ENCODE measurements around the gene HS6ST1.

Gene HS6ST1

DNA sequence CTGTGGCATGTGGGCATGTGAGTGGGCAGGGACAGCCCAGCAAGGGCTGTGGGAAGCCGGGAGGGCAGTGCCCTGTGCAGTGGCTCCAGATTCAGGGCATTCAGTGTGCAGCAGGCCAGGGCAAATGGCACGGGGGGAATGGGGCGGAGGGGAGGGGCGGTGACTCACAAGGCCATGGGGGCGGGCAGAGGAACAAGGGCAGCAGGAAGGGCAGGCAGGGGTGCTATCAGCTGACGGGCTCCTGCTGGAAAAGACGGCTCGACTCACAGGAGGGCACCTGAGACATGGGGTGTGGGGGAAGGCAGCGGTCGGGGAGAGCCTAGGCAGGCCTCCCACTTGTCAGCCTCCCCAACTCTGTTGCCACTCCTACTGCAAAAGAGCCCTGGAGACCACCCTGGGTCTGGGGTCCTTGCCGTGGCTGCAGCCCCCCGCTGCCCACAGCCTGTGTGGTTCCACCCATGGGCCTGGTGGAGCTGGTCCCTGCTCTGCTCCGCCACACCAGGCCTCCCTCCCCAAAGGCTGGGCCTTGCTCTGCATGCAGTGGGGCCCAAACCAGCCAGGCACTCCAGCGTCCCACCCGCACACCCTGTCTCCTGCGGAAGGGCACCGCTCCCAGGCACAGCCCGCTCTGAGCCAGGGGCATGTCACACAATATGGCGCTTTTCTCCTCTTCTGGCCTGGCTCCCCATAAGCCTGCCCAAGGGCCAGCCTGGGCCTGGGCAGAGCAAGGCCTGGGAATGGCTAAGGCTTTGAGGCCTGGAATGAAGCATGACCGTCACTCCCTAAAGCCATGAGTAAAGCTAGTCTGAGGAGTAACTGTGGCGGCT is 25.9 kb downstream of the HS6ST1 start:
- no peak overlapping the region for H3K9ac ChIP-seq (ENCODE audit: low read length in 2 of 2)
- H3K4me3 ChIP-seq (ENCODE audit: low read length in 2 of 2), result no peak overlapping the region
- H3K27ac ChIP-seq (ENCODE audit: low read length), result no peak overlapping the region
- no peaks in the 10 kb centered on the region for H3K9me3 ChIP-seq (ENCODE audit: control insufficient read depth in 2 of 2, low read length in 2 of 2)
- H3K4me1 ChIP-seq (ENCODE audit: control insufficient read depth, insufficient read depth, low read length), result peaks cover 6% of the 10 kb centered on the region
- no peaks in the 10 kb centered on the region for H3K27me3 ChIP-seq (ENCODE audit: control insufficient read depth in 1 of 2, insufficient read depth in 2 of 2, low read length in 2 of 2)
- no peaks in the 10 kb centered on the region for H3K36me3 ChIP-seq (ENCODE audit: control insufficient read depth in 2 of 2, insufficient read depth in 2 of 2, low read length in 2 of 2)

DNA sequence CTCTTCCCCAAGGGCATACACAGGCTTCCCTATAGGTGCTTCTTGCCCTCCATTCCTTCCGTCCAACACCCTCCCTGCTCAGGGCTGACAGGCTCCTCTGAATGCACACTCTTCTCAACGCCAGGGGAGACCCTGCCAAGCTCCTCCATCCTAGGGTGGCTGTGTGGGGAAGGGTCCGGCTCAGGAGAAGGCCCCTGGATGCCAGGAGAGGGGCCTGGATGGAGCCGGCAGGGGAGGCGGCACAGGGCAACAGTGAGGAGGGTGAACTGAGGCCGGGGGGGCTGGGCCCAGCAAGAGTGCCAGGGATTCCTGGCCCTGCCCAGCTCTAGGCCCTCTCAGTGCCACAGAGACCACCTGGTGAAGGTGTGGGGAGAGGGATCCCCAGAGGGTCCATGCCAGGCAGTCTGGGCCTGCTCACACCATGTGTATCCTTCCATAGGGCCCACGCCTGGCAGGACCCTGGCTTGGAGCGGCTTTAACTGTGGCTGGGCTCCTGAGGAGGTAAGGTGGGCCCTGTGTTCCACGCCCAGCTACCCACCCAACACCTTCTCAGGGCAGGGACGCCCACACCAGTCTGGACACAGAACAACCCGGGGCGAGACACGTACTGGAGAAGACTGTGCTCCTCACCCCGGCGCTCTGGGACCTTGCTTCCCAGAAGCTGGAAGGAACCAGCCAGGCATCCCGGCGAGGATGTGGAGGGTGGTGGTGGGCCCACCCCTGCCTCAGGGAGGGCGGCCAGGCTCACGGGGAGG is 26.6 kb downstream of the HS6ST1 start:
- Histone ChIP-seq H3K4me3 (ENCODE audit: low read length in 2 of 2) (no peak overlapping the region), H3K4me1 (ENCODE audit: control insufficient read depth, insufficient read depth, low read length) (peaks cover 9% of the 10 kb centered on the region), H3K27ac (ENCODE audit: low read length) (no peak overlapping the region), H3K9me3 (ENCODE audit: control insufficient read depth in 2 of 2, low read length in 2 of 2) (no peaks in the 10 kb centered on the region), H3K27me3 (ENCODE audit: control insufficient read depth in 1 of 2, insufficient read depth in 2 of 2, low read length in 2 of 2) (no peaks in the 10 kb centered on the region), H3K36me3 (ENCODE audit: control insufficient read depth in 2 of 2, insufficient read depth in 2 of 2, low read length in 2 of 2) (peaks cover 0 to 2% of the 10 kb centered on the region in 2 donors), H3K9ac (ENCODE audit: low read length in 2 of 2) (no peak overlapping the region)

DNA sequence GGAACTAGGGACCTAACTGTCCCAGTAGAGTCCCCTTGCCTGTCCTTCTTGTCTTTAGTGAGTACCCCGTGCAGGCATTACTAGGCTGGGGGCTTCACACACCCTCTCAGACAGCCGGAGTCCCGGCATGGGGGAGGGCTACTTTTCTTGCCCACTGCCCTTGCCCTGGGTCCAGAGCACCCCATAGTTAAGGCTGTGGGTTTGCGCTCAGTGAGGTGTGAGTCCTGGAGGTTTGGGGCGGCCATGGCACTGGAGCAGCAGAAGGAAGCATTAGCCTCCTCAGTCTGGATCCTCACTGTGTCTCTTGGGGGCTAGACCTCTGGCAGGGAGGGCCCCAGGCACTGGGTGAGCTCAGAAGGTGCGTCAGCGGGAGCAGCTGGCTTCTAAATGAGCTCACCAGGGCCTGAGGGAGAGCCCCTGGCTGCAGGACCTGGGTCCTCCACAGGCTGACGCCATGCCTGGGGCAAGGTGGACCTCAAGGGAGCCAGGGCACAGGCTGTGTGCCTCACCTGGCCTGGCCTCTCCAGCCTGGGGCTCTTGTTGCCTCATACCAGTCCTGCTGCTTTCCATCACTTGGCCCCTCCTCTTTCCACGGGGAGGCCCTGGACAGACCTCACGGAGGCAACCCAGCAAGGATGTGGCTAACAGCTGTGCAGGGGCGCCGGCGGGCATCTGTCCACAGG is 27.4 kb downstream of the HS6ST1 start:
- Histone ChIP-seq H3K27me3 (ENCODE audit: control insufficient read depth in 1 of 2, insufficient read depth in 2 of 2, low read length in 2 of 2) (no peaks in the 10 kb centered on the region), H3K4me1 (ENCODE audit: control insufficient read depth, insufficient read depth, low read length) (peaks cover 10% of the 10 kb centered on the region), H3K27ac (ENCODE audit: low read length) (no peak overlapping the region), H3K36me3 (ENCODE audit: control insufficient read depth in 2 of 2, insufficient read depth in 2 of 2, low read length in 2 of 2) (peaks cover 0 to 2% of the 10 kb centered on the region in 2 donors), H3K4me3 (ENCODE audit: low read length in 2 of 2) (no peak overlapping the region), H3K9ac (ENCODE audit: low read length in 2 of 2) (no peak overlapping the region), H3K9me3 (ENCODE audit: control insufficient read depth in 2 of 2, low read length in 2 of 2) (no peaks in the 10 kb centered on the region)

DNA sequence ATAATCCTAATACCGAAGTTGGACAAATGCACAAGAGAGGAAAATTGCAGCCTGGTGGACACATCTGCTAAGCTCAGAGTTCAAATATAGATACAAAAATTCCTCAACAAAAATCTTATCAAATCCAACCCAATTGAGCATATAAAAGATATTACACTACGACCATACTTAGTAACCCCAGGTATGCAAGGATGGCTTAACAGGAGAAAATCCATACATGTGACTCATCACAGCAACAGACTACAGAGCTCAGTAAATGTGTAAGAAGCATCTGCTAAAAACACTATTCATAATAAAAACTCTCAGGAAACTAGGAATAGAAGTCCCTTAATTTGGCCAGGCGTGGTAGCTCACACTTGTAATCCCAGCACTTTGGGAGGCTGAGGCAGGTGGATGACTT is 28.3 kb downstream of the HS6ST1 start:
- H3K9ac ChIP-seq (ENCODE audit: low read length in 2 of 2), result no peak overlapping the region
- H3K27me3 ChIP-seq (ENCODE audit: control insufficient read depth in 1 of 2, insufficient read depth in 2 of 2, low read length in 2 of 2), result no peaks in the 10 kb centered on the region
- H3K27ac ChIP-seq (ENCODE audit: low read length), result no peak overlapping the region
- H3K36me3 ChIP-seq (ENCODE audit: control insufficient read depth in 2 of 2, insufficient read depth in 2 of 2, low read length in 2 of 2), result peaks cover 0 to 2% of the 10 kb centered on the region in 2 donors
- no peak overlapping the region for H3K4me3 ChIP-seq (ENCODE audit: low read length in 2 of 2)
- no peaks in the 10 kb centered on the region for H3K9me3 ChIP-seq (ENCODE audit: control insufficient read depth in 2 of 2, low read length in 2 of 2)
- peaks cover 10% of the 10 kb centered on the region for H3K4me1 ChIP-seq (ENCODE audit: control insufficient read depth, insufficient read depth, low read length)

DNA sequence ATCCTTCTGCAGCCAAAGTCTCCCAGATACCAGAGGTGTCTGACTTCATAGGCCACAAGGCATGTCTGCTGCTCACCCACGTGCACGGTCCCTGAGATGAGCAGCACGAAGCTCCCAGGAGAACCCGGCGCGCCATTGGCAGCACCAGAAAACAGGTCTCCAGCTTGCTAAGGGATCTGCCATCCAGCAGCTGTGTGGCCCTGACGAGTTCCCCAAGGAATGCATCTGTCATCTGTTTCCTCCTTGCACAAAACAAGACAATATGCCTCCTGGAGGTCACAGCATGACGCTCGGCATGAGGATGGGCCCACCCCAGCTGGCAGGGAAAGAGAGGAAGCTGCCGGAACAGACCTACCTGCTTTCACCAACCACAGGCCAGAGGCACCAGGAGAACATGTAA is 29.2 kb downstream of the HS6ST1 start:
- Histone ChIP-seq H3K27me3 (ENCODE audit: control insufficient read depth in 1 of 2, insufficient read depth in 2 of 2, low read length in 2 of 2) (no peaks in the 10 kb centered on the region), H3K4me1 (ENCODE audit: control insufficient read depth, insufficient read depth, low read length) (peaks cover 14% of the 10 kb centered on the region), H3K9ac (ENCODE audit: low read length in 2 of 2) (no peak overlapping the region), H3K36me3 (ENCODE audit: control insufficient read depth in 2 of 2, insufficient read depth in 2 of 2, low read length in 2 of 2) (peaks cover 0 to 2% of the 10 kb centered on the region in 2 donors), H3K27ac (ENCODE audit: low read length) (no peak overlapping the region), H3K4me3 (ENCODE audit: low read length in 2 of 2) (no peak overlapping the region), H3K9me3 (ENCODE audit: control insufficient read depth in 2 of 2, low read length in 2 of 2) (no peaks in the 10 kb centered on the region)

DNA sequence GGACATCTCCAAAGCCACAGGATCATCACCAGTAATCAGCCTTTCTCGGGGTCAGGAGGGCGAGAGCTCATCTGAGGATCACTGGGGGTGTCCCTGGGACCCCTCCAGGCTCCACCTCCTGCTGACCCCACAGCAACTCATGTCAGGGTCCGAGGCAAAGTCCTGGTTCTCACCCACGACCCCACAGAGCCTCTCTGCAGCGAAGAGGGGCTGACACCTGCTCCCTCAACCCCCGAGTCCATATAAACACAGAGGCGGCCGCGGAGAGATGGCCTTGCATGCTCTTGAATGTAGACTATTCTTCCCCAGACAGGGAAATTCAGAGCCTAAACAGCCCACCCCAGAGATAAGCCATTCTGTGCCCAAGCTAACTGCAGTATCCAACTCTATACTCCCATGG is 29.9 kb downstream of the HS6ST1 start:
- Histone ChIP-seq H3K9me3 (ENCODE audit: control insufficient read depth in 2 of 2, low read length in 2 of 2) (no peaks in the 10 kb centered on the region), H3K27me3 (ENCODE audit: control insufficient read depth in 1 of 2, insufficient read depth in 2 of 2, low read length in 2 of 2) (no peaks in the 10 kb centered on the region), H3K4me1 (ENCODE audit: control insufficient read depth, insufficient read depth, low read length) (peaks cover 16% of the 10 kb centered on the region), H3K9ac (ENCODE audit: low read length in 2 of 2) (no peak overlapping the region), H3K27ac (ENCODE audit: low read length) (no peak overlapping the region), H3K36me3 (ENCODE audit: control insufficient read depth in 2 of 2, insufficient read depth in 2 of 2, low read length in 2 of 2) (peaks cover 0 to 2% of the 10 kb centered on the region in 2 donors), H3K4me3 (ENCODE audit: low read length in 2 of 2) (no peak overlapping the region)

DNA sequence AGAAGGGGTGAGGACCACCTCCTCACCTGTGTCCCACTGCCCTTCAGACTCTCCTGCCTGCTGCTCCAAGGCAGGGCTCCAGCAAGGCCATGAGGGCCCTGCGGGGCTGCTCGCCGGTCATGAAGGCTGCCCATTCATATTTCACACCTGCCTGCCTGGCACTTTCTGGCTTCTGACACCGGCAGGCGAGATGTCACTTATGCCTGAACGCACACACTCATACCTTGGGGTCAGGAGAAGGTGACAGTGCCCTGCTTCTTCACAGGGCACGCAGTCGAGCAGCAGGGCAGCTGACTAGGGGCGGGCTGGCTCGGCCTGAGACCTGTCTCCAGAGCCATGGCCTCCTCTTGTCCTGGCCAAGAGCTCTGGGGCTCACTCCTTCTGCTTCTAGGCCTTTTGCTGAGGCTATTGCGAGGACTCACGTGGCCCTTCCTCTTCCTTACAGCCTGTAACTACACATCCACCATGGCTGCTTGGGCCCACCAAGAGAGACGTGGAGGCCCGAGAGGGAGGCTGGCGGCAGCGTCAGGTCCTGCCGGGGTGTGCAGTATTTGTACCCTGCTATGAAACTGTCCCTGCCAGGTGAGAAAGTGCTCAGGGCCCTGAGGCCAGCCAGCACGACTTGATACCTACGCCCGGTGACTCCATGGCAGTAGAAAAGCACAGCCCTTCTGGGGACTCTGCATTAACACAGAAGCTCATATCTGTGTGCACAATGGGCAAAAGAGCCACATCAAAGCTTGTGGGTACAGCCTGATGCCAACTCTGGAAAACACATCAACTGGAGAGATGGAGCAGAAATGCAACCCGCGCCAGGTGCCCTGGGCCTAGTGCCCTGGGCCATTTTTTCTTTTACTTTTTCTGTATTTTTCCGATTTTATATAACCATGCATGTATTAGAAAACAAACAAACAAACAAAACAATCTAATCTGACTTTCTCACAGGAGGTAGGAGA is 30.6 kb downstream of the HS6ST1 start:
- H3K27me3 ChIP-seq (ENCODE audit: control insufficient read depth in 1 of 2, insufficient read depth in 2 of 2, low read length in 2 of 2), result no peaks in the 10 kb centered on the region
- H3K27ac ChIP-seq (ENCODE audit: low read length), result no peak overlapping the region
- no peak overlapping the region for H3K4me3 ChIP-seq (ENCODE audit: low read length in 2 of 2)
- no peaks in the 10 kb centered on the region for H3K9me3 ChIP-seq (ENCODE audit: control insufficient read depth in 2 of 2, low read length in 2 of 2)
- no peak overlapping the region for H3K9ac ChIP-seq (ENCODE audit: low read length in 2 of 2)
- H3K4me1 ChIP-seq (ENCODE audit: control insufficient read depth, insufficient read depth, low read length), result peaks cover 22% of the 10 kb centered on the region
- H3K36me3 ChIP-seq (ENCODE audit: control insufficient read depth in 2 of 2, insufficient read depth in 2 of 2, low read length in 2 of 2), result peaks cover 0 to 2% of the 10 kb centered on the region in 2 donors

DNA sequence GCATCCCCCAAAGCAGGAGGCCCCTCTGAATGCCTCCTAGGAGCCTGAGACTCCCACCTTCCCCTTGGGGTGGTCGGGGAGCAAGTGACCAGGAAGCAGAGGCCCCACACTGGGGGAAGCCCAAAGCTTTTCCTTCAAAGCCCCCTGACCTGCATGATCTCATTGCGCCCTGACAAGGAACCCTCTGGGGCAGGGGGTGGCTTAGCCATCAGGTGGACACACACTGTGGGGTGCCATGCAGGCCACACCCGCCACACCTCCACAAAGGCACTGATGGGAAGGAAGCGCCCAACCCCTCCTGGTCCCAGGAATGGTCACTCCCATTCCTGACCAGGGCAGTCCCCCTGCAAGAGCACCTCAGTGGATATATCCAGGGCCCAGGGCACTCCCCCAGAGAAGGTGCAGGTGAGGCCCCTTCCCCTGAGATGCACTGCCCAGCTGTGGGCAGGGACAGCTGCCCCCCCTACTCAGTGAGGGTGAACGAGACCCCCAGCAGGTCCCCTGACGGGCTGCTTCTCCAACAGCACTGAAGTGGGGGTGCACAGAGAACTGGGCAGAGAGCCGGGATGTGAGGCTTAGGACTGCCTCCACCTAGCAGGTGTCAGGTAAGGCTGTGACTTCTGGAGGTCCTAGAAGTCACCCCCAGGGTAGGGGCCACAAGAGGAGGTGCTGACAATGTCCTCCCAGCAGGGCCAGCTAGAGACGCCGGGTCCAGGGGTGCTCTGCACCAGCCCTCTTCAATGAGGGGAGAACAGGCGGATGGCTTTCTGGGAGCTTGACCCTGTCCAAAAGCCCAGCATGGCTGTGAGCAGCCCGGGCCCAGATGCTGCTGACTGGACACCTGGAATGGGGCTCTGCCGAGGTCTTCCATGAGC is 31.5 kb downstream of the HS6ST1 start:
- Histone ChIP-seq H3K27ac (ENCODE audit: low read length) (no peak overlapping the region), H3K36me3 (ENCODE audit: control insufficient read depth in 2 of 2, insufficient read depth in 2 of 2, low read length in 2 of 2) (peaks cover 0 to 2% of the 10 kb centered on the region in 2 donors), H3K4me1 (ENCODE audit: control insufficient read depth, insufficient read depth, low read length) (peaks cover 28% of the 10 kb centered on the region), H3K9me3 (ENCODE audit: control insufficient read depth in 2 of 2, low read length in 2 of 2) (no peaks in the 10 kb centered on the region), H3K27me3 (ENCODE audit: control insufficient read depth in 1 of 2, insufficient read depth in 2 of 2, low read length in 2 of 2) (no peaks in the 10 kb centered on the region), H3K4me3 (ENCODE audit: low read length in 2 of 2) (no peak overlapping the region), H3K9ac (ENCODE audit: low read length in 2 of 2) (no peak overlapping the region)

DNA sequence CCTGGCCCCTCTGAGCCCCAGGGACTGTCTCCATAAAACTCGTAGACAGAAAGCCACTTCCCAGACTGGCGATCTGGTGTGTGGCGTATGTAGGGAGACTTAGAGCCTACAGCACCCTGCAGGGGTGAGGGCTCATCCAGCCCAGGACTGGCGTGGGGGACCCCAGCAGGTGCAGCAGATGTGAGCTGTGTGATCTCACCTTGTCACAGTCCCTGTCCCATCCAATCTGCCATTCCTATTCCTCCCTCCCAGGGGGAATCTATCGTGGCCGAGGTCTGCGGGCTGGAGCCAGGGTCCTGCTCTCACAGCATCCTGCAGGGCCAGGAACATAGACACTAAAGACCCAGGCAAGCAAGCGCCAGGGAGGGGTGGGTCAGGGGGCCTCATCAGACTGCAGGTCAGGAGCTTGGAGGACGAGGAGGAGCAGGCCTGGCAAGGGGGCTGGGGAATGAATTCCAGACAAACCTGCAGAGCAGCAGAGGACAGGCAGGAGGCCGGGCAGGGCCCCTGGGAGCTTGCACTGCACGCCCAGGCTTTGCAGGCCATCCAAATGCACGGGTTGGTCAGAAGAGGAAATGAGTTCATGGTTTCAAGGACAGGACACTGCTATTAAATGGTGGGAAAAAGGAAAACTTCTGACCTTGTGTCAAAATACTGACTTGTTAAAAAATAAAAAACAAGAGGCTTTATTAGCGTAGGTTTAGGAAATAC is 32.5 kb downstream of the HS6ST1 start:
- H3K9ac ChIP-seq (ENCODE audit: low read length in 2 of 2), result no peak overlapping the region
- H3K4me3 ChIP-seq (ENCODE audit: low read length in 2 of 2), result no peak overlapping the region
- H3K27ac ChIP-seq (ENCODE audit: low read length), result no peak overlapping the region
- H3K4me1 ChIP-seq (ENCODE audit: control insufficient read depth, insufficient read depth, low read length), result peaks cover 34% of the 10 kb centered on the region
- H3K36me3 ChIP-seq (ENCODE audit: control insufficient read depth in 2 of 2, insufficient read depth in 2 of 2, low read length in 2 of 2), result peaks cover 0 to 2% of the 10 kb centered on the region in 2 donors
- no peaks in the 10 kb centered on the region for H3K27me3 ChIP-seq (ENCODE audit: control insufficient read depth in 1 of 2, insufficient read depth in 2 of 2, low read length in 2 of 2)
- no peaks in the 10 kb centered on the region for H3K9me3 ChIP-seq (ENCODE audit: control insufficient read depth in 2 of 2, low read length in 2 of 2)

All from stomach smooth muscle (tissue), 2 donors.